Activated CD4-positive, alpha-beta T cell treated with anti-CD3 and anti-CD28 coated beads, Interleukin-2, amount 50 U/mL, for 48 hours (primary cell): ENCODE data around the gene RASIP1.
"Not testable (repeated sequence)": the region's sequence is repeated elsewhere in the genome, so short reads cannot be mapped to it uniquely, and the experiment has no call there.

Experiments used
- DNase-seq, 2 experiments: peaks; one replicate each; pipeline ENCODE4 v3.0.0-alpha.2; 2020

The RASIP1 gene

DNA sequence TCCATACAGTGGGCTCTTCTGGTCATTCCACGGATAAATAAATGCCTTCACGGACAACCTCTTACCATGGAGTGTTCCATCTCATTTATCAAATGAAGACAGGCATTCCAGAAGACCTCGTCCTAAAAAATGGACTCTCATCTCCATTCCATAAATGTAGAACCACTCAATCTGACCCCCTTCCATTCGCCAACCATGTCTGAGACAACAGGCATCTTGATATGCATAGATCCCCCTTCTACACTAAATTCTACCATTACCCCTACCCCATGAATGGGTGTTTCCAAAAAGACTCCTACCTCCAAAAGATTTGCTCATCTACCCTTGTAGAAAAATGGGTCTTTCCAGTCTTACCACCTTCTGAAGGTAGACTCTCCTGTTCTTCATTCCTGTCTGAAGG is 9.0 kb downstream of the RASIP1 start:
- no peak for DNase-seq

- no peak for DNase-seq
Observed at GRCh38 chr19:48728911-48729664, 11.3 kb downstream of the RASIP1 start.

DNA sequence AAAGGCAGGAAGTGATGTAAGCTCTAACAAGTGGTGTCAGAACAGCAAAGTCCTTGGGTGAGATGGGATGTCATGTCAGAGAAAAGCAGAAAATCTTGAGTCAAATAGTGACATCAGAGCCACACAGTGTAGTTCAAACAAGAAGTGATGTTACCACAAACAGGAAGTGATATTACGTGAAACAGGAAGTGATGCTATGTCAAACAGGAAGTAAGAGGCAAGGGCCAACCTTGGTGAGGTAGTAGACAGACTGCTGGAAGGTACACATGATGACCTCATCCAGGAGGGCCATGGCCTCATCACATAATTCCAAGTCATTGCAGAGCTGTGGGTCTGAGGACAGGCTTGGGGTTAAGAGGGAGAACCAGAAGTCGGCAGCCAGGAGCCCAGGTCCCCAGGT is 13.9 kb downstream of the RASIP1 start:
- DNase-seq: no peak

- peak in 1 of 2 experiments; percentile 21 for DNase-seq
Observed at GRCh38 chr19:48724796-48725753, 15.3 kb downstream of the RASIP1 start.

DNA sequence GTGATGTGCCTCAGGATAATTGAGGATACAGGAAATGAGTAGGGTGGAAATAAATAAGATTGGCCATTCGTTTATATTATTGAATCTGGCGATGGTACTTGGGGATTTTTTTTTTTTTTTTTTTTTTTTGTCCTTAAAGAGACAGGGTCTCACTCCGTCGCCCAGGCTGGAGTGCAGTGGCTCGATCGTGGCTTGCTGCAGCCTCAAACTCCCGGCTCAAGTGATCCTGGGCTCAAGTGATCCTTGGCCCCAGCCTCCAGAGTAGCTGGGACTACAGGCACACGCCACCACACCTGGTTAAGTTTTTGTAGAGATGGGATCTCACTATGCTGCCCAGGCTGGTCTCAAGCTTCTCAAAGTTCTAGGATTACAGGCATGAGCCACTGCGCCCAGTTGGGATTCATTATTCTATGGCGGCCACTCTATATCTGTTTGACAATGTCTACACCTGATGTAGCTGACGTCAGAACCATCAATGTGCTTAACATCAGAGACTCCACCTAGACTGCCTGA is 18.2 kb downstream of the RASIP1 start:
- no peak for DNase-seq

- peak; percentile 93 to 95 for DNase-seq
Observed at GRCh38 chr19:48720613-48721296, 19.7 kb downstream of the RASIP1 start.

- DNase-seq: no peak
Observed at GRCh38 chr19:48720251-48720612, 20.2 kb downstream of the RASIP1 start.

DNA sequence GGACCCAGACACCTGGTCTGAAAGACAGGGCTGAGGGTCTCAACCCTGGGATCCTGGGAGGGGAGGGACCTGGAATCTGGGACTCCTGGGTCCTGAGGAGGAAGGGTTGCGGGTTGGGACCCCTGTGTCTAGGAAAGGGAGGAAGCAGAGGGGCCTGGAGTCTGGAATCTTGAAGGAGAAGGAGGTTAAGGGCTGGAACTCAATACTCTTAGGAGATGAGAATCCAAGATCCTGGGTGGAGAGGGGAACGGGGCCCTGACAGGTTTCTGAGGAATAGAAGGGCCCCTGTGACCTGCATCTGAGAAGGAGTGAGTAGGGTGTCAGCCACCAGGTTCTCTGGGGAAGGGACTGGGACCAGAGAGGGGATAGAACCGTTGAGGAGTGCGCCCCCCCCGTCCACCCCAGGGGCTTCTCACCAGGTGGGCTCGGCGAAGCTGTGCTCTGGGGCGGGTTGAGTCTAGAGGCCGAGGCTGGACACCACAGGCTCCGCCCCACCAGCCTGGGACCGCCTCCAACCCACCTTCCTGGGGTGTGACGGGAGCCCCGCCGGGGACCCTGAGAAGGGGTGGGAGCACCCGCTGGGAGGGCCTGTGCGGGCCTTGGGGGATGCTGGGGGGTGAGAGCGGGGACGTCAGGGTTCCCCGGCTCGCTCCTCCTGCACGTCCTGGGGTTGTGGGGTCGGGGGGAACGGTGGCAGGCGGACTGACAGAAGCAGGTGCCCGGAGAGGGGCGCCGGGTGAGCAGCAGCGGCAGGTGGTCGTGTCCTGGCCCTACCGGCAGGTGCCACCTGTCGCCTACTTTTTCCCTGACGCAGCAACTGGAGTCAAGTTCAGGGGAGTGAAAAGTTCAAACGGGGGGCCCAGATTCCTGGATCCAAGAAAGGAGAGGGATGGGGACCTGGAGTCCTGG is 20.9 kb downstream of the RASIP1 start, which contains the start of gene MAMSTR:
TSS of gene MAMSTR (minus strand) at position 463 of the 909 bp plus-strand sequence. CDS start 694 bp downstream, outside the sequence.
- DNase-seq: no peak

DNA sequence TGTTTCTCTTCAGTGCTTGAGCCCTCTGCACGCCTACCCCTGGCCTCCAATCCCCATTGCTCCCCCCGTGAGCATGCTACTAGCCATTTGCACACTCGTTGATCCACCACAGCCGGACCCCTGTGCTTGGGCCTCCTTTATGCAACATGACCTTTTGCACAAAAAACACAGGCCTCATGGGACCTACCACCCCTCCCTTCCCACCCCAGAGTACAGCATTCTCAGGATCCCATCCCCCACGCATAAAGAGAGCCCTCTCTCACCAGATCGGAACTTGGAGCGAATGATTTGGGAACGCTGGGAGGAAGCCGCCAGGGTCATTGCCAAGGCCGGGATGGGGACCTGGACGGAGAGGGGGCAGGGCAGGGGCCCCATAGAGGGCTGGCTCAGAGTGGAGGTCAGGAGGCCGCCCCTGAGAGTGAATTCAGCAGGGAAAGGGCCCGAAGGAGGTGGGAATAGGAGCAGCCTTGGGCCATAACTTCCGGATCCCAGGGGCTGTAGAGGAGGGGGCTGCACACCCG is 21.6 kb downstream of the RASIP1 start:
- DNase-seq: no peak

DNA sequence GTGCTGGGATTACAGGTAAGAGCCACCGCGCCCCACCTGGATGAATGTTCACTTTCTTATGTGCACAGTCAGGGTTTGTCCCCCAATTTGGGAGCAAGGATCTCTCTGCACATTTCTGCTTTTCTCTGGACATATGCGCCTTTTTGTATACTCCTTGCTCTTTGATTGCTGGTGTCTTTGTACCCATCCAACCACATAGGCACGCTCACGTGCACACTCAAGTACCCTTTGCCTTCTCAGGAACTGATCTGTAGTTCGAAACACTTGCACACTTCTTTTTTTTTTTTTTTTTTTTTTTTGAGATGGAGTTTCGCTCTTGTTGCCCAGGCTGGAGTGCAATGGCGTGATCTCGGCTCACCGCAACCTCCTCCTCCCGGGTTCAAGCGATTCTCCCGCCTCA is 22.3 kb downstream of the RASIP1 start:
- not testable (repeated sequence) for DNase-seq

- DNase-seq: no peak
Observed at GRCh38 chr19:48716562-48717291, 23.7 kb downstream of the RASIP1 start.

GRCh38 chr19:48715681-48716171 is 24.7 kb downstream of the RASIP1 start:
- DNase-seq: no peak

GRCh38 chr19:48714759-48715675 is 25.4 kb downstream of the RASIP1 start:
- no peak for DNase-seq

DNA sequence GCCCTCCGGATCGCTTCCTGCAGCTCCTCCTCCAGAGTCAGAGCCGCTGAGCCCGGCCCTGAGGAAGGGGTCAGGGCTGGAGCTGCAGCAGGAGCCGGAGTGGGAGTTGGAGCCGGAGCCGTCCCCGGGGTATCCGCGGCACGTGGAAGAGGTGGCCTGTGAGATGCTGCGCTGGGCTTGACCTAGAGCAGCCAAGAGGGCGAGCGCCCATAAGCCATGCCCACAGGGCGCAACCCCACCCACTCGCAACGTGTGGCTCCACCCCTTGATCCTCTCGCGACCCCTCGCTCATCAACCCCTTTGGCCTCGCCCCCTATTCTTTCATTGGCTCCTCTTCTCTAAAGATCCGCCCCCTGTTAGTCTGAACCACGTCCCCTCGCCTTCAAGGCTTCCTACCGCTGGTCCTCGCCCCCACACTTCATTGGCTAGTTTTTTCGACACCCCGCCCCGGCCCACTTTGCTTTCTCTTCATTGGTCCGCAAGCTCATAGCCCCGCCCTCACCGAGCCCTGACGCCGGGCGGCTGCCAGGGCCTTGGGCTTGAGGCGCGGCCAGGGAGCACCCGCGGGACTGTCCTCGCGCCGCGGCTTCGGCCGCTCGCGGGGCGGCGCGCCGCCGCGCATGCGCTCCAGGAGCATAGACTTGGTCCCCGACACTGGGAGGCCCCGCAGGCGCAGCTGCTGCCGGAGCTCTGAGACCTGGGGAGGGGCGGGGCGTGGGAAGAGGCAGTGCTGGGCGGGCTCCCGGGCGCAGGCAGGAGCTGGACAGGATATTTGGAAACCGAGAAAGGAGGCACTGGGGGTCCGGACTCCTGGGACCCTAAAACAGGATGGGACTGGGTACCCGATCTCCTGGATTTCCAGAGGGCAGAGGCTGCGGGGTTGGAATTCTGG is 26.3 kb downstream of the RASIP1 start:
- DNase-seq: peak; percentile 99

DNA sequence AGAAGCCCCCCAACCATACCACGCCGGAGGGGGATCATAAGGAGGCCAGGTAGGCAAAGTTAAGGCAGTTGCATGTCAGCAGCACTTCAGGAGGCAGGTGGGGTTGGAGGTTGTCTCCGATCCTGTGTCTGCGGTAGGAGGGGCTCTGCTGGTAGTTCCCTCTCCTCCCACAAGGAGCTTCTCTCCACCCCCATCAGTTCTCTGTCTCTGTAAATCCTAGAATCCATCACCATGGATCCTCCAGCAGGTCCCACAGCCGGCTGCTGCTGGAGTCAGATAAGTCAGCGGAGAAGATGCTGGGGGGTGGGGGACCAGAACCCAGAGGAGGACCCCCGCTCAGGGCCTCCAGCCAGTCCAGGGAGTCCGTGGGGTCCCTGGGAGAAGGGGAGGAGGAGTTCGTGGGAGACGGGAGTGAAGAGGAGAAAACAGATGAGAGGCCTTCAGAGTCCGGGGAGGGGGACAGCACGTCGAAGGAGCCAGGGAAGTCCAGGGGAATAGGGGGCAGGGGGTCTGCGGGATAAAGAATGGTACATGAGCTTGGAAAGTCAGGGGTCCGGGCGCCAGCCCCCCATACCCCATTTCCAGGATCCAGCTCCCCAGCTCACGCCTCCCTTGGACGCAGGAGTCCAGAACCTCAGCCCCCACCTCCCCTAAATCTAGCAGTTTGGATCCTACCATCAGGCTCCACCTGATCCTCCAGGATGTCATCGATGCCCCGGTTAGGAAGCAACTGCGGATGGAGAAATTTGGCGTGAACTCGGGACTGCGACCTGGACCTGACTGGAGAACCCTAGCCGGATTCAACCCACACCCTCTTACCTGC is 27.2 kb downstream of the RASIP1 start:
- DNase-seq: no peak

- DNase-seq: no peak
Observed at GRCh38 chr19:48711106-48711662, 29.2 kb downstream of the RASIP1 start.

- no peak for DNase-seq
Observed at GRCh38 chr19:48708471-48708870, 31.9 kb downstream of the RASIP1 start.
